ENCODE results near the gene WSCD1. TPM values are rescaled to one million over a fixed set of nuclear protein-coding genes. Genes with fewer than 3 reads are reported as not detected.

Gene WSCD1
- polyA plus RNA-seq, 3 donors: not detected

- Histone ChIP-seq H2AFZ (ENCODE audit: insufficient read depth, low read depth, low read length, poor library complexity, severe bottlenecking) (no peak overlapping the region), H3K4me2 (replicated peaks; ENCODE audit: extremely low read depth, low read length, poor library complexity, severe bottlenecking) (no peak overlapping the region), H3K27me3 (ENCODE audit: control insufficient read depth in 2 of 2, insufficient read depth in 2 of 2, low read length in 2 of 2) (peaks cover 0 to 2% of the 10 kb centered on the region in 2 donors), H3K4me1 (ENCODE audit: control insufficient read depth in 1 of 2, insufficient read depth in 2 of 2, low read length in 2 of 2) (no peaks in the 10 kb centered on the region), H4K20me1 (ENCODE audit: insufficient read depth, low read length) (no peaks in the 10 kb centered on the region), H3K27ac (ENCODE audit: low read depth in 1 of 2, low read length in 2 of 2) (no peak overlapping the region), H3K79me2 (ENCODE audit: insufficient read depth, low read length) (no peaks in the 10 kb centered on the region), H3K36me3 (replicated peaks in 1 of 2; ENCODE audit: control insufficient read depth in 1 of 2, insufficient read depth in 2 of 2, low read length in 2 of 2) (no peaks in the 10 kb centered on the region), H3K9ac (ENCODE audit: insufficient read depth, low read length, poor library complexity, severe bottlenecking) (no peak overlapping the region), H3K9me3 (replicated peaks in 1 of 2; ENCODE audit: control insufficient read depth in 1 of 2, insufficient read depth in 1 of 2, low read length in 2 of 2) (no peaks in the 10 kb centered on the region), H3K4me3 (replicated peaks in 1 of 3; ENCODE audit: low read depth in 2 of 3, low read length in 3 of 3) (no peak overlapping the region)
- no peaks in the 10 kb centered on the region for H3K9me3 Mint-ChIP-seq
- TF ChIP-seq CTCF (IDR thresholded peaks at IDR 0.05): no peak
- intact Hi-C loops (cut with micrococcal nuclease): no loop called here
- no peaks in the 10 kb centered on the region for H3K4me1 Mint-ChIP-seq
- no peak overlapping the region for H3K27ac Mint-ChIP-seq
- H3K36me3 Mint-ChIP-seq: no peaks in the 10 kb centered on the region
- 100% methylated on average over 2 of the region's 3 CpGs for WGBS (ENCODE audit: insufficient coverage)
- H3K4me3 Mint-ChIP-seq: no peak overlapping the region
- DNase-seq: no peak
- H3K27me3 Mint-ChIP-seq (ENCODE audit: low read depth in 3 of 3): peaks cover 11 to 13% (median 13%) of the 10 kb centered on the region in 3 donors
Measured at GRCh38 chr17:6054372-6054771, 15.8 kb upstream of the WSCD1 start.

- Histone ChIP-seq H3K79me2 (ENCODE audit: insufficient read depth, low read length) (no peaks in the 10 kb centered on the region), H3K4me2 (replicated peaks; ENCODE audit: extremely low read depth, low read length, poor library complexity, severe bottlenecking) (no peak overlapping the region), H3K4me3 (replicated peaks in 1 of 3; ENCODE audit: low read depth in 2 of 3, low read length in 3 of 3) (no peak overlapping the region), H3K9me3 (replicated peaks in 1 of 2; ENCODE audit: control insufficient read depth in 1 of 2, insufficient read depth in 1 of 2, low read length in 2 of 2) (no peaks in the 10 kb centered on the region), H4K20me1 (ENCODE audit: insufficient read depth, low read length) (no peaks in the 10 kb centered on the region), H3K27ac (ENCODE audit: low read depth in 1 of 2, low read length in 2 of 2) (no peak overlapping the region), H3K4me1 (ENCODE audit: control insufficient read depth in 1 of 2, insufficient read depth in 2 of 2, low read length in 2 of 2) (no peaks in the 10 kb centered on the region), H3K36me3 (replicated peaks in 1 of 2; ENCODE audit: control insufficient read depth in 1 of 2, insufficient read depth in 2 of 2, low read length in 2 of 2) (no peaks in the 10 kb centered on the region), H3K27me3 (ENCODE audit: control insufficient read depth in 2 of 2, insufficient read depth in 2 of 2, low read length in 2 of 2) (peaks cover 0 to 2% of the 10 kb centered on the region in 2 donors), H2AFZ (ENCODE audit: insufficient read depth, low read depth, low read length, poor library complexity, severe bottlenecking) (no peak overlapping the region), H3K9ac (ENCODE audit: insufficient read depth, low read length, poor library complexity, severe bottlenecking) (no peak overlapping the region)
- no peak overlapping the region for H3K27ac Mint-ChIP-seq
- WGBS (ENCODE audit: insufficient coverage): 100% methylated on average over 1 of the region's 2 CpGs
- no peak for DNase-seq
- no peaks in the 10 kb centered on the region for H3K4me1 Mint-ChIP-seq
- intact Hi-C loops (cut with micrococcal nuclease): no loop called here
- TF ChIP-seq CTCF (IDR thresholded peaks at IDR 0.05): no peak
- H3K9me3 Mint-ChIP-seq: no peaks in the 10 kb centered on the region
- peaks cover 10 to 14% (median 11%) of the 10 kb centered on the region in 3 donors for H3K27me3 Mint-ChIP-seq (ENCODE audit: low read depth in 3 of 3)
- H3K36me3 Mint-ChIP-seq: no peaks in the 10 kb centered on the region
- H3K4me3 Mint-ChIP-seq: no peak overlapping the region
Measured at GRCh38 chr17:6056104-6056503, 14.1 kb upstream of the WSCD1 start.
